HepG2 (cell line): ENCODE results near the gene FAM53B.

Experiments
- CENPT ChIP-seq: sonication (generic); formaldehyde crosslinking; IDR thresholded peaks from 2 replicates; pipeline ENCODE4 v1.8.0; 2022; ENCODE audit warnings: low read depth, mild to moderate bottlenecking, moderate library complexity, missing genetic modification reagents
- KDM4B ChIP-seq: sonication (generic); formaldehyde crosslinking; IDR thresholded peaks from 2 replicates; pipeline ENCODE4 v1.4.0; 2020; ENCODE audit warnings: missing genetic modification reagents
- RELA ChIP-seq: sonication (generic); formaldehyde crosslinking; IDR thresholded peaks from 2 replicates; pipeline ENCODE4 v1.4.0; 2020; ENCODE audit warnings: missing genetic modification reagents
- SMAD1 ChIP-seq: sonication (generic); formaldehyde crosslinking; IDR thresholded peaks from 2 replicates; pipeline ENCODE4 v1.4.0; 2020; ENCODE audit warnings: missing genetic modification reagents, low read depth, mild to moderate bottlenecking, borderline replicate concordance
- TAF1 ChIP-seq: sonication (generic); formaldehyde crosslinking; IDR thresholded peaks from 2 replicates; pipeline ENCODE4 v1.4.0; 2020; ENCODE audit warnings: missing genetic modification reagents
- ZNF292 ChIP-seq: sonication (generic); formaldehyde crosslinking; IDR thresholded peaks from 2 replicates; pipeline ENCODE4 v1.8.1; 2022; ENCODE audit warnings: mild to moderate bottlenecking, low read depth, missing genetic modification reagents, borderline replicate concordance
- ZNF660 ChIP-seq: sonication (generic); formaldehyde crosslinking; IDR thresholded peaks from 2 replicates; pipeline ENCODE4 v1.5.1; 2020; ENCODE audit warnings: mild to moderate bottlenecking, low read depth, missing genetic modification reagents, borderline replicate concordance
- ZNF703 ChIP-seq: sonication (generic); formaldehyde crosslinking; IDR thresholded peaks from 2 replicates; pipeline ENCODE4 v1.5.1; 2020; ENCODE audit warnings: missing genetic modification reagents, mild to moderate bottlenecking, moderate library complexity, borderline replicate concordance
- TF ChIP-seq, protein P1 (sequence below): IDR thresholded peaks from 2 replicates; pipeline ENCODE4 v1.6.1; 2016; ENCODE audit warnings: control low read depth
- TF ChIP-seq, protein P2 (sequence below): sonication (generic); formaldehyde crosslinking; IDR thresholded peaks from 2 replicates; pipeline ENCODE4 v1.4.0; 2020; ENCODE audit warnings: missing genetic modification reagents
- TF ChIP-seq, protein P3 (sequence below): IDR thresholded peaks from 2 replicates; pipeline ENCODE4 v1.6.1; 2016; ENCODE audit warnings: low read depth, control low read depth

DNA sequence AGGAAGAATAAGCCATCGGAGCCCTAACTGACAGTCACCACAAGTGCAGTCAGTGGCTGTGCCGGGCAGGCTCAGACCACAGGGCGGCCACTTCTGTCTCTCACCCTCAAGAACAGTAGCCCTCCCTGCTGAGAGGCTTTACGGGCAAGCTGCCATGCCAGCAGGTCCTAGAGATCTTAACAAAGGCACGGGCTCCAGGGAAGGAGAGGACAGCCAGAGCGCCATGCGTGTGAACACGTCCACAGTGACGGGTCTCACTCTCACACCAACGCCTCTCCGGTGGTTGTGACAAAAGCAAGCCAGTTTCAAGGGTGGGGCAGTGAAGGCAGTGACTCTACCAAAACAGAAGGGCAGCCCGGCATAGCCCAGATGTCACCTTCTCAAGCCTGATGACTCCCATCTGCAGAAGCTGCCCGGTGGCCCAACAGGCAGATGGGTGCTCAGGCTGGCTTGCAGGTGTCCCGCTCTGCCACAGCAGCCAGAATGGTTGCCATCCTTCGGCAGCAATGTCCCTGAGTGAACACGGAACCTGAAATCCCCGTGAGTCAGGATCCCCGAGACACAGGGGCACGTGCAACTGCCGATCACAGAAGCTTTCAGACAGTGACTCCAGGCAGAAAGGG is 102.0 kb downstream of the FAM53B start:
- TF ChIP-seq KDM4B (CRISPR knock-in tag), result no peak
- no peak for TF ChIP-seq SMAD1 (CRISPR knock-in tag)
- TF ChIP-seq, protein P1, sequence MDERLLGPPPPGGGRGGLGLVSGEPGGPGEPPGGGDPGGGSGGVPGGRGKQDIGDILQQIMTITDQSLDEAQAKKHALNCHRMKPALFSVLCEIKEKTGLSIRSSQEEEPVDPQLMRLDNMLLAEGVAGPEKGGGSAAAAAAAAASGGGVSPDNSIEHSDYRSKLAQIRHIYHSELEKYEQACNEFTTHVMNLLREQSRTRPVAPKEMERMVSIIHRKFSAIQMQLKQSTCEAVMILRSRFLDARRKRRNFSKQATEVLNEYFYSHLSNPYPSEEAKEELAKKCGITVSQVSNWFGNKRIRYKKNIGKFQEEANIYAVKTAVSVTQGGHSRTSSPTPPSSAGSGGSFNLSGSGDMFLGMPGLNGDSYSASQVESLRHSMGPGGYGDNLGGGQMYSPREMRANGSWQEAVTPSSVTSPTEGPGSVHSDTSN (CRISPR knock-in tag), result no peak
- no peak for TF ChIP-seq TAF1
- no peak for TF ChIP-seq ZNF660 (CRISPR knock-in tag)
- no peak for TF ChIP-seq ZNF292 (CRISPR knock-in tag)
- no peak for TF ChIP-seq ZNF703 (CRISPR knock-in tag)
- TF ChIP-seq, protein P2, sequence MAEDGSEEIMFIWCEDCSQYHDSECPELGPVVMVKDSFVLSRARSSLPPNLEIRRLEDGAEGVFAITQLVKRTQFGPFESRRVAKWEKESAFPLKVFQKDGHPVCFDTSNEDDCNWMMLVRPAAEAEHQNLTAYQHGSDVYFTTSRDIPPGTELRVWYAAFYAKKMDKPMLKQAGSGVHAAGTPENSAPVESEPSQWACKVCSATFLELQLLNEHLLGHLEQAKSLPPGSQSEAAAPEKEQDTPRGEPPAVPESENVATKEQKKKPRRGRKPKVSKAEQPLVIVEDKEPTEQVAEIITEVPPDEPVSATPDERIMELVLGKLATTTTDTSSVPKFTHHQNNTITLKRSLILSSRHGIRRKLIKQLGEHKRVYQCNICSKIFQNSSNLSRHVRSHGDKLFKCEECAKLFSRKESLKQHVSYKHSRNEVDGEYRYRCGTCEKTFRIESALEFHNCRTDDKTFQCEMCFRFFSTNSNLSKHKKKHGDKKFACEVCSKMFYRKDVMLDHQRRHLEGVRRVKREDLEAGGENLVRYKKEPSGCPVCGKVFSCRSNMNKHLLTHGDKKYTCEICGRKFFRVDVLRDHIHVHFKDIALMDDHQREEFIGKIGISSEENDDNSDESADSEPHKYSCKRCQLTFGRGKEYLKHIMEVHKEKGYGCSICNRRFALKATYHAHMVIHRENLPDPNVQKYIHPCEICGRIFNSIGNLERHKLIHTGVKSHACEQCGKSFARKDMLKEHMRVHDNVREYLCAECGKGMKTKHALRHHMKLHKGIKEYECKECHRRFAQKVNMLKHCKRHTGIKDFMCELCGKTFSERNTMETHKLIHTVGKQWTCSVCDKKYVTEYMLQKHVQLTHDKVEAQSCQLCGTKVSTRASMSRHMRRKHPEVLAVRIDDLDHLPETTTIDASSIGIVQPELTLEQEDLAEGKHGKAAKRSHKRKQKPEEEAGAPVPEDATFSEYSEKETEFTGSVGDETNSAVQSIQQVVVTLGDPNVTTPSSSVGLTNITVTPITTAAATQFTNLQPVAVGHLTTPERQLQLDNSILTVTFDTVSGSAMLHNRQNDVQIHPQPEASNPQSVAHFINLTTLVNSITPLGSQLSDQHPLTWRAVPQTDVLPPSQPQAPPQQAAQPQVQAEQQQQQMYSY (CRISPR knock-in tag), result no peak
- no peak for TF ChIP-seq RELA
- TF ChIP-seq CENPT (CRISPR knock-in tag), result no peak
- TF ChIP-seq, protein P3, sequence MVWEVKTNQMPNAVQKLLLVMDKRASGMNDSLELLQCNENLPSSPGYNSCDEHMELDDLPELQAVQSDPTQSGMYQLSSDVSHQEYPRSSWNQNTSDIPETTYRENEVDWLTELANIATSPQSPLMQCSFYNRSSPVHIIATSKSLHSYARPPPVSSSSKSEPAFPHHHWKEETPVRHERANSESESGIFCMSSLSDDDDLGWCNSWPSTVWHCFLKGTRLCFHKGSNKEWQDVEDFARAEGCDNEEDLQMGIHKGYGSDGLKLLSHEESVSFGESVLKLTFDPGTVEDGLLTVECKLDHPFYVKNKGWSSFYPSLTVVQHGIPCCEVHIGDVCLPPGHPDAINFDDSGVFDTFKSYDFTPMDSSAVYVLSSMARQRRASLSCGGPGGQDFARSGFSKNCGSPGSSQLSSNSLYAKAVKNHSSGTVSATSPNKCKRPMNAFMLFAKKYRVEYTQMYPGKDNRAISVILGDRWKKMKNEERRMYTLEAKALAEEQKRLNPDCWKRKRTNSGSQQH (CRISPR knock-in tag), result no peak
